PFSK-1 (cell line): Measurements from ENCODE around the gene MPEG1.

ENCODE experiments used
- FOXP2 ChIP-seq: optimal IDR thresholded peaks from 2 replicates; pipeline ENCODE3; 2011; ENCODE audit warnings: borderline replicate concordance, control low read depth, inconsistent platforms; ENCODE audit not compliant: insufficient read depth; ENCODE audit errors: extremely low read length, extremely low read depth
- POLR2AphosphoS5 ChIP-seq: IDR thresholded peaks from 2 replicates; pipeline ENCODE4 v1.6.1; 2012; ENCODE audit warnings: low read depth, mild to moderate bottlenecking, control low read depth, low read length, moderate library complexity
- REST ChIP-seq, 2 experiments: IDR thresholded peaks; 2 replicates each; pipeline versions ENCODE4 v1.6.1 to v1.8.0; 2011 to 2012; ENCODE audit warnings: low read depth in 2 of 2, low read length in 2 of 2, control low read depth in 1 of 2, inconsistent platforms in 1 of 2, mild to moderate bottlenecking in 1 of 2, moderate library complexity in 1 of 2; ENCODE audit not compliant: insufficient read depth in 1 of 2
- SIN3A ChIP-seq: IDR thresholded peaks from 2 replicates; pipeline ENCODE4 v1.6.1; 2012; ENCODE audit warnings: mild to moderate bottlenecking, low read length, moderate library complexity, borderline replicate concordance; ENCODE audit not compliant: insufficient read depth
- TAF1 ChIP-seq: IDR thresholded peaks from 2 replicates; pipeline ENCODE4 v1.6.1; 2012; ENCODE audit warnings: low read length, control low read depth, borderline replicate concordance; ENCODE audit not compliant: insufficient read depth

MPEG1 gene

GRCh38 chr11:59247531-59248227 is 35.0 kb upstream of the MPEG1 start:
- no peak for TF ChIP-seq SIN3A
- no peak for TF ChIP-seq REST (IDR thresholded peaks at IDR 0.05; ENCODE audit: insufficient read depth in 1 of 2, low read depth in 2 of 2, low read length in 2 of 2)
- TF ChIP-seq TAF1 = no peak
- no peak for TF ChIP-seq FOXP2
- TF ChIP-seq POLR2AphosphoS5 = no peak

- no peak for TF ChIP-seq SIN3A
- TF ChIP-seq FOXP2 = no peak
- no peak for TF ChIP-seq TAF1
- TF ChIP-seq POLR2AphosphoS5 = no peak
- no peak for TF ChIP-seq REST (IDR thresholded peaks at IDR 0.05; ENCODE audit: insufficient read depth in 1 of 2, low read depth in 2 of 2, low read length in 2 of 2)
Observed at GRCh38 chr11:59243633-59244032, 30.9 kb upstream of the MPEG1 start.

GRCh38 chr11:59240322-59240721 is 27.6 kb upstream of the MPEG1 start:
- TF ChIP-seq TAF1 (no peak), REST (IDR thresholded peaks at IDR 0.05; ENCODE audit: insufficient read depth in 1 of 2, low read depth in 2 of 2, low read length in 2 of 2) (no peak), SIN3A (no peak), FOXP2 (no peak), POLR2AphosphoS5 (no peak)

GRCh38 chr11:59226396-59226795 is 13.7 kb upstream of the MPEG1 start:
- TF ChIP-seq REST (IDR thresholded peaks at IDR 0.05; ENCODE audit: insufficient read depth in 1 of 2, low read depth in 2 of 2, low read length in 2 of 2) = no peak
- no peak for TF ChIP-seq TAF1
- TF ChIP-seq SIN3A = no peak
- TF ChIP-seq FOXP2 = no peak
- no peak for TF ChIP-seq POLR2AphosphoS5

GRCh38 chr11:59225017-59225416 is 12.3 kb upstream of the MPEG1 start:
- TF ChIP-seq REST (IDR thresholded peaks at IDR 0.05; ENCODE audit: insufficient read depth in 1 of 2, low read depth in 2 of 2, low read length in 2 of 2) (no peak), POLR2AphosphoS5 (no peak), FOXP2 (no peak), SIN3A (no peak), TAF1 (no peak)
